Fibroblast of the aortic adventitia (primary cell): ENCODE data around the gene EPHA2. TPM values are rescaled to one million over a fixed set of nuclear protein-coding genes. Genes with fewer than 3 reads are reported as not detected.

Source experiments
- DNase-seq: peaks from one replicate; pipeline ENCODE4 v3.0.0-alpha.2; 2010; ENCODE audit warnings: low read depth
- H3K4me3 ChIP-seq: 2 replicates; pipeline ENCODE4 v1.5.1; 2011; ENCODE audit warnings: low read depth, mild to moderate bottlenecking, control low read depth, low read length, moderate library complexity
- total RNA-seq: library from RNA; depleted of rRNA; stranded (reverse); fragments of >200 nt; gene quantifications from 2 replicates; pipeline ENCODE4 v1.2.3, GENCODE V29; 2012; ENCODE audit warnings: low replicate concordance
- TF ChIP-seq, protein P1 (sequence below): IDR thresholded peaks from 2 replicates; pipeline ENCODE4 v1.5.1; 2011; ENCODE audit warnings: mild to moderate bottlenecking, low read length, control low read depth, inconsistent platforms; ENCODE audit not compliant: insufficient read depth

Gene EPHA2
- total RNA-seq, 1 donor: 7.9 TPM

DNA sequence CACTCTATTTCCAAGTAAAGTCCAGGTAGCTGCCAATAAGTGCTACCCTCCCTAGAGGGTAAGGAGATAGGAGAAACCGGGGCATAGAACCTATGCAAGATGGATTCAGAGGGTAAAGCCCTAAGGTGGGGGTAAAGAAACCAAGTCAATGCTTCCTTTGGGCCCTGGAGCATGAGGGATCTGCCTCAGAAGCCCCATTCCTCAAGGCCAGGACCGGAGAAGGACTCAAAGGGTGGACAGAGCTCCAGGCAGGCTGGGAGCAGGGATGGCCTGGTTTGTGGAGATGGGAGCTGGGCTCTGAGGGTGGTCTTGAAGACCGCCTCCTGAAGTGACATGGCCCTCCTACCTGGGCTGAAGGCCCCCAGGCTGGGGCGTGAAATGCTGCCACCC is 3.9 kb downstream of the EPHA2 start:
- TF ChIP-seq, protein P1, sequence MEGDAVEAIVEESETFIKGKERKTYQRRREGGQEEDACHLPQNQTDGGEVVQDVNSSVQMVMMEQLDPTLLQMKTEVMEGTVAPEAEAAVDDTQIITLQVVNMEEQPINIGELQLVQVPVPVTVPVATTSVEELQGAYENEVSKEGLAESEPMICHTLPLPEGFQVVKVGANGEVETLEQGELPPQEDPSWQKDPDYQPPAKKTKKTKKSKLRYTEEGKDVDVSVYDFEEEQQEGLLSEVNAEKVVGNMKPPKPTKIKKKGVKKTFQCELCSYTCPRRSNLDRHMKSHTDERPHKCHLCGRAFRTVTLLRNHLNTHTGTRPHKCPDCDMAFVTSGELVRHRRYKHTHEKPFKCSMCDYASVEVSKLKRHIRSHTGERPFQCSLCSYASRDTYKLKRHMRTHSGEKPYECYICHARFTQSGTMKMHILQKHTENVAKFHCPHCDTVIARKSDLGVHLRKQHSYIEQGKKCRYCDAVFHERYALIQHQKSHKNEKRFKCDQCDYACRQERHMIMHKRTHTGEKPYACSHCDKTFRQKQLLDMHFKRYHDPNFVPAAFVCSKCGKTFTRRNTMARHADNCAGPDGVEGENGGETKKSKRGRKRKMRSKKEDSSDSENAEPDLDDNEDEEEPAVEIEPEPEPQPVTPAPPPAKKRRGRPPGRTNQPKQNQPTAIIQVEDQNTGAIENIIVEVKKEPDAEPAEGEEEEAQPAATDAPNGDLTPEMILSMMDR: no peak
- no peak for DNase-seq
- no peak overlapping the region for H3K4me3 ChIP-seq

- H3K4me3 ChIP-seq: no peak overlapping the region
- no peak for DNase-seq
- TF ChIP-seq, protein P1: no peak
Measured at GRCh38 chr1:16151196-16151994, 4.5 kb downstream of the EPHA2 start.

GRCh38 chr1:16150508-16150907 is 5.4 kb downstream of the EPHA2 start:
- TF ChIP-seq, protein P1: no peak

DNA sequence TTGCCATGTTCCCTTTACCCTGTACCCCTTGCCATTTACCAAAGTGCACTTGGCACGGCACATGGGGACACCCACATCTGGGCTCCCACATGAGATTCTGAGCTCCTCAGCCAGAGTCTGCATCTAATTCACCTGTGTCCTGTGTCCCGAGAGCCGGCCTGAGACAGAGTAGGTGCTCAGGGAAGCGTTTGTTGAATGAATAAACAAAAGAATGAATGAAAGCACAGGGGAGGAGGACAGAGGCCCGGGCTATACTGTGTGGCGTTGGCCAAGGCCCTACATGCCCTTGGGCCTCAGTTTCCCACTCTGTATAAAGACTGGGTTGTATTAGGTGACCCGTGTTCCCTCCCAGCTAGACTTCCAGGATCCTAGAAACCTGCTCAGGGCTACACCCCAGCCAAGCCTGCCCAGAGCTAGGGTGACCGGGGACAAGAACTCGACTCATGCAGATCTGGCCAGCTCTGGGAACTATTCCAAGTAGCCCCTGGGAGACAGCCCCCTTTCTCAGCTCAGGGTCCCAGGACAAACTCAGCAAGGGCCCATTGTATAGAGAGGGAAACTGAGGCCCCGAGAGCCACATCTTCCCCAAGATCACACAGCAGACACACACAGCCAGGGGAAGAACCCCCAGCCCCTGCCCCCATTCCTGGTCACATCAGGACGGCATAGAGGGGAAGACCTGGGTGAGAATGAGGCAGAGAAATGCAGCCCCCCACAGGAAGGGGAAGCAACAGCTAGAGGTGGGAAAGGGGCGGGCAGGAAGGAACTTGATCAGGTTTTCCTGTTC is 6.0 kb downstream of the EPHA2 start:
- no peak overlapping the region for H3K4me3 ChIP-seq
- TF ChIP-seq, protein P1: no peak
- DNase-seq: no peak

More at GRCh38 chr1:16150508-16150907, 5.4 kb downstream of the EPHA2 start:
- no peak overlapping the region for H3K4me3 ChIP-seq
- DNase-seq: no peak

- TF ChIP-seq, protein P1: no peak
- no peak overlapping the region for H3K4me3 ChIP-seq
- DNase-seq: no peak
Measured at GRCh38 chr1:16149146-16149545, 6.7 kb downstream of the EPHA2 start.

GRCh38 chr1:16148329-16149092 is 7.4 kb downstream of the EPHA2 start:
- DNase-seq: no peak
- H3K4me3 ChIP-seq: no peak overlapping the region
- TF ChIP-seq, protein P1: no peak
